Gastrocnemius medialis (tissue), 4 donors: Measurements from ENCODE around the gene CATSPER1. TPM values are rescaled to one million over a fixed set of nuclear protein-coding genes. Genes with fewer than 3 reads are reported as not detected.

ENCODE experiments used
- ATAC-seq, 2 donors: fragments of 150-250 bp; one replicate each; pipeline ENCODE4 v1.9.1; 2016
- DNase-seq, 2 donors: peaks; one replicate each; pipeline ENCODE4 v3.0.0-alpha.2; 2019
- H3K27ac ChIP-seq, 4 donors: fragments of 200-600 bp; sonication (generic); 1 replicate in 1 of 4; 2 replicates in 3 of 4; pipeline ENCODE4 v1.5.1; 2016 to 2018; ENCODE audit warnings: mild to moderate bottlenecking in 2 of 4, moderate library complexity in 1 of 4
- H3K27me3 ChIP-seq, 3 donors: fragments of 200-600 bp; sonication (generic) in 2 of 3; 1 replicate in 1 of 3; 2 replicates in 2 of 3; pipeline versions ENCODE4 v1.5.1 to v1.6.0; 2016 to 2019; ENCODE audit warnings: mild to moderate bottlenecking in 1 of 3, moderate library complexity in 1 of 3
- H3K36me3 ChIP-seq, 2 donors: fragments of 200-600 bp; sonication (generic) in 1 of 2; one replicate each; pipeline ENCODE4 v1.5.1; 2017 to 2018
- H3K4me1 ChIP-seq, 2 donors: fragments of 200-600 bp; sonication (generic) in 1 of 2; one replicate each; pipeline ENCODE4 v1.5.1; 2016 to 2017; ENCODE audit warnings: mild to moderate bottlenecking in 2 of 2
- H3K4me3 ChIP-seq, 4 donors: fragments of 200-600 bp; sonication (generic) in 3 of 4; 1 replicate in 1 of 4; 2 replicates in 3 of 4; pipeline ENCODE4 v1.5.1; 2016 to 2019; ENCODE audit warnings: mild to moderate bottlenecking in 2 of 4
- H3K9me3 ChIP-seq, 3 donors: fragments of 200-600 bp; sonication (generic) in 2 of 3; 1 replicate in 1 of 3; 2 replicates in 2 of 3; pipeline ENCODE4 v1.5.1; 2016 to 2019
- POLR2A ChIP-seq, 2 donors: fragments of 450-650 bp; IDR thresholded peaks; one replicate each; pipeline ENCODE4 v1.6.1; 2017; ENCODE audit warnings: antibody characterized with exemption in 2 of 2, mild to moderate bottlenecking in 2 of 2, moderate library complexity in 2 of 2
- in situ Hi-C, 4 donors: fragments of 200-750 bp; cut with MboI; loops; one replicate each; pipeline versions ENCODE4 v1.15.0 to v1.8.0; 2017; ENCODE audit warnings: low sequenced_read_pairs in 4 of 4
- intact Hi-C: fragments of 100-400 bp; cut with DNase I; formaldehyde crosslinking; loops from one replicate; pipeline ENCODE4 v1.15.1; 2023; ENCODE audit warnings: low total_unique reads
- total RNA-seq, 4 donors: library from RNA; depleted of rRNA; stranded (reverse); fragments of >200 nt; gene quantifications; one replicate each; pipeline versions ENCODE4 v1.1.0 to v1.2.3, GENCODE V29; 2016
- TF ChIP-seq, protein P1 (sequence below), 5 experiments: fragments of 450-650 bp in 3 of 5; fragments of 200-600 bp in 2 of 5; sonication (generic) in 2 of 5; IDR thresholded peaks in 4 of 5; conservative IDR thresholded peaks in 1 of 5; 1 replicate in 4 of 5; 2 replicates in 1 of 5; pipeline ENCODE4 v1.5.1; 2016 to 2019; ENCODE audit warnings: antibody characterized with exemption in 5 of 5, mild to moderate bottlenecking in 3 of 5, moderate library complexity in 3 of 5

CATSPER1 gene
- total RNA-seq, 4 donors from 2014 or later = not detected

GRCh38 chr11:66071381-66071801, 45.1 kb upstream of the CATSPER1 start:
- intact Hi-C loops (no loop called here), in situ Hi-C loops (no loop called here)
- ATAC-seq = no peak
- Histone ChIP-seq H3K36me3 (peaks cover 0 to 17% of the 10 kb centered on the region in 2 donors), H3K27ac (peak overlapping the region; percentile 80 to 86 (median 84)), H3K27me3 (no peaks in the 10 kb centered on the region), H3K4me3 (peak overlapping the region; percentile 67 to 84 (median 75)), H3K9me3 (no peaks in the 10 kb centered on the region), H3K4me1 (peaks cover 21 to 26% of the 10 kb centered on the region in 2 donors)
- TF ChIP-seq POLR2A (IDR thresholded peaks at IDR 0.05) = no peak
- TF ChIP-seq, protein P1, sequence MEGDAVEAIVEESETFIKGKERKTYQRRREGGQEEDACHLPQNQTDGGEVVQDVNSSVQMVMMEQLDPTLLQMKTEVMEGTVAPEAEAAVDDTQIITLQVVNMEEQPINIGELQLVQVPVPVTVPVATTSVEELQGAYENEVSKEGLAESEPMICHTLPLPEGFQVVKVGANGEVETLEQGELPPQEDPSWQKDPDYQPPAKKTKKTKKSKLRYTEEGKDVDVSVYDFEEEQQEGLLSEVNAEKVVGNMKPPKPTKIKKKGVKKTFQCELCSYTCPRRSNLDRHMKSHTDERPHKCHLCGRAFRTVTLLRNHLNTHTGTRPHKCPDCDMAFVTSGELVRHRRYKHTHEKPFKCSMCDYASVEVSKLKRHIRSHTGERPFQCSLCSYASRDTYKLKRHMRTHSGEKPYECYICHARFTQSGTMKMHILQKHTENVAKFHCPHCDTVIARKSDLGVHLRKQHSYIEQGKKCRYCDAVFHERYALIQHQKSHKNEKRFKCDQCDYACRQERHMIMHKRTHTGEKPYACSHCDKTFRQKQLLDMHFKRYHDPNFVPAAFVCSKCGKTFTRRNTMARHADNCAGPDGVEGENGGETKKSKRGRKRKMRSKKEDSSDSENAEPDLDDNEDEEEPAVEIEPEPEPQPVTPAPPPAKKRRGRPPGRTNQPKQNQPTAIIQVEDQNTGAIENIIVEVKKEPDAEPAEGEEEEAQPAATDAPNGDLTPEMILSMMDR (IDR thresholded peaks at IDR 0.05 in 4 of 5, conservative IDR thresholded peaks at IDR 0.05 in 1 of 5) = no peak
- DNase-seq = no peak

- in situ Hi-C loops = no loop called here
- peaks cover 0 to 22% of the 10 kb centered on the region in 2 donors for H3K36me3 ChIP-seq
- intact Hi-C loops = no loop called here
- ATAC-seq = peak; percentile 20 to 35
- peak; percentile 15 to 31 for DNase-seq
- no peak for TF ChIP-seq POLR2A (IDR thresholded peaks at IDR 0.05)
- TF ChIP-seq, protein P1 (IDR thresholded peaks at IDR 0.05 in 4 of 5, conservative IDR thresholded peaks at IDR 0.05 in 1 of 5) = no peak
- peak overlapping the region; percentile 67 to 84 (median 75) for H3K4me3 ChIP-seq
- no peaks in the 10 kb centered on the region for H3K27me3 ChIP-seq
- H3K9me3 ChIP-seq = no peaks in the 10 kb centered on the region
- H3K27ac ChIP-seq = peak overlapping the region; percentile 80 to 86 (median 84)
- peaks cover 21 to 26% of the 10 kb centered on the region in 2 donors for H3K4me1 ChIP-seq
These were observed 44.5 kb upstream of the CATSPER1 start for GRCh38 chr11:66070604-66071380.

- intact Hi-C loops (loop anchor here (2.0 kb wide), 1 partner anchor 17 kb away; the partner anchor contains the start of gene SF3B2), in situ Hi-C loops (no loop called here)
- ATAC-seq = peak; percentile 60 to 66
- Histone ChIP-seq H3K27me3 (no peaks in the 10 kb centered on the region), H3K36me3 (peaks cover 0 to 29% of the 10 kb centered on the region in 2 donors), H3K4me1 (peaks cover 21 to 26% of the 10 kb centered on the region in 2 donors), H3K9me3 (no peaks in the 10 kb centered on the region), H3K4me3 (peak within 1 kb of the TSS; percentile 67 to 93 (median 80)), H3K27ac (peak within 1 kb of the TSS; percentile 83 to 91 (median 86))
- peak; percentile 51 to 66 for TF ChIP-seq POLR2A (IDR thresholded peaks at IDR 0.05)
- TF ChIP-seq, protein P1 (IDR thresholded peaks at IDR 0.05 in 4 of 5, conservative IDR thresholded peaks at IDR 0.05 in 1 of 5) = peak in 3 of 5 experiments; percentile 9 to 34 (median 23)
- peak; percentile 25 to 53 for DNase-seq
These were observed 43.7 kb upstream of the CATSPER1 start, which contains the start of gene PACS1 for GRCh38 chr11:66069715-66070603. TSS of gene PACS1 (plus strand) at chr11:66070272. CDS start at chr11:66070487, 215 bp downstream.

DNA sequence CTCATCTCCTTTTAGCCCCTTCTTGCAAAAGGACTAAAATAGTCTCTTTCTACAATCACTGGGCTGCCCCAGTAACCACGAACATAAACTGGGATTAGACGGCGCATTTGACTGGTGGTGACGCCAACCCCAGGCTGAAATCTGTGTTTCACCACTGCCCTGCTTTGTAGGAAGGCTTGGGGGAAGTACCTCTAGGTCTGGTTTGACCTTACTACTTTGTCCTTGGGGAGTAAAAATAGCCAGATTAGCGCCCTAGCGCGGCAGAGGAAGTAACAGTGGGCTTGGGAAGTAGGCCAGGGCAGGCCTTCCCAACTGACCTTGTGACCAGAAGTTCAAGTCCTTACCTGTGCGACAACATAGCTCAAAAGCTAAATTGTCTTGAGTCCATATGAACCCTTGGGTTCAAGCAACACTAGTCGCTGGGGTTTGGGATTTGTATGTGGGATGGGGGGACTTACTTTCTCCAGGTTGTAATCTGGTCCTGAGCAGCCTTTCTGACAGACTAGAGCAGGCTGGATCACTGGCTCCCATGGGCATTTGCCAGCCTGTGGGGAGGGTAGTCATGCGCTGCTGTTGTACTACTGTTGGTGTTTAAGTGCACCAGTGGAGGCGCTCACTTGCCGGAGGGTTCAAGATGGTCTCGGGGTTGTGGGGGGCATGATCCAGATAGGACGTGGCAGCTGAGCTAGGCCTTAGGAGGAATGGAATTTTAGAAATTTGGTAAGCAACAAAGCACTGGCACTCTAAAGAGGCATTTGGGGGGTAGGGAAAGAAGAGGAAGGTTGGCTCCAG, 42.8 kb upstream of the CATSPER1 start:
- H3K4me1 ChIP-seq = peaks cover 21 to 26% of the 10 kb centered on the region in 2 donors
- no peak for TF ChIP-seq POLR2A (IDR thresholded peaks at IDR 0.05)
- TF ChIP-seq, protein P1 (IDR thresholded peaks at IDR 0.05 in 4 of 5, conservative IDR thresholded peaks at IDR 0.05 in 1 of 5) = no peak
- peak overlapping the region; percentile 67 to 93 (median 78) for H3K4me3 ChIP-seq
- in situ Hi-C loops = no loop called here
- DNase-seq (peak; percentile 50 to 73), ATAC-seq (peak; percentile 46 to 55)
- no peaks in the 10 kb centered on the region for H3K9me3 ChIP-seq
- H3K27me3 ChIP-seq = no peaks in the 10 kb centered on the region
- intact Hi-C loops = loop anchor here (2.0 kb wide), 1 partner anchor 16 kb away; the partner anchor contains the start of gene SF3B2
- peaks cover 0 to 35% of the 10 kb centered on the region in 2 donors for H3K36me3 ChIP-seq
- H3K27ac ChIP-seq = peak overlapping the region; percentile 83 to 91 (median 84)
